IMR-90 (cell line): Measurements from ENCODE around the gene SLC5A2. TPM values are rescaled to one million over a fixed set of nuclear protein-coding genes. Genes with fewer than 3 reads are reported as not detected.

Experiments used
- ATAC-seq: fragments of 200-7000 bp; cut with Tn5 transposase; 2 replicates; pipeline ENCODE4 v1.9.1; 2020; ENCODE audit warnings: low read depth, mild to moderate bottlenecking, moderate library complexity
- BruUV-seq: library from RNA; stranded (reverse); fragments of 400-500 nt; replicated peaks from 2 replicates; lab custom pipeline; 2021; lab: Mats Ljungman, UMichigan
- CTCF ChIA-PET: fragments of 300-600 bp; formaldehyde crosslinking; extraction: SDS; loops from one replicate; lab custom pipeline; 2021; ENCODE audit warnings: antibody characterized with exemption; lab: Yijun Ruan, JAX
- POLR2A ChIA-PET: fragments of 300-600 bp; sonication (Branson Sonifier 250); formaldehyde crosslinking; loops from one replicate; lab custom pipeline; 2022; ENCODE audit warnings: antibody characterized with exemption; ENCODE audit not compliant: unreplicated experiment; lab: Charles Lee
- DNase-seq: peaks from one replicate; pipeline ENCODE4 v3.0.0; 2013
- H2AFZ ChIP-seq: replicated peaks from 2 replicates; pipeline ENCODE3; 2013; ENCODE audit warnings: low read length, mild to moderate bottlenecking; ENCODE audit not compliant: poor library complexity
- H2AK5ac ChIP-seq: 2 replicates; pipeline ENCODE4 v1.6.1; 2013; ENCODE audit warnings: low read depth, low read length, inconsistent platforms
- H2AK9ac ChIP-seq: replicated peaks from 2 replicates; pipeline ENCODE3; 2013; ENCODE audit warnings: mild to moderate bottlenecking, low read depth, low read length, moderate library complexity; ENCODE audit not compliant: poor library complexity
- H2BK120ac ChIP-seq: 2 replicates; pipeline ENCODE4 v1.6.1; 2013; ENCODE audit warnings: low read depth, low read length, inconsistent platforms
- H2BK15ac ChIP-seq: 3 replicates; pipeline ENCODE4 v1.6.1; 2013; ENCODE audit warnings: low read depth, low read length, inconsistent platforms
- H2BK20ac ChIP-seq: 2 replicates; pipeline ENCODE4 v1.6.1; 2013; ENCODE audit warnings: low read depth, mild to moderate bottlenecking, inconsistent platforms, low read length, moderate library complexity
- H2BK5ac ChIP-seq: 2 replicates; pipeline ENCODE4 v1.6.1; 2013; ENCODE audit warnings: mild to moderate bottlenecking, low read depth, low read length, inconsistent platforms; ENCODE audit not compliant: poor library complexity, severe bottlenecking
- H3K14ac ChIP-seq: replicated peaks from 2 replicates; pipeline ENCODE4 v1.6.1; 2013; ENCODE audit warnings: low read depth, low read length, inconsistent platforms
- H3K18ac ChIP-seq: 2 replicates; pipeline ENCODE4 v1.6.1; 2013; ENCODE audit warnings: low read depth, low read length, control low read depth
- H3K23ac ChIP-seq: 2 replicates; pipeline ENCODE4 v1.6.1; 2013; ENCODE audit warnings: low read depth, low read length, inconsistent platforms
- H3K27ac ChIP-seq: 2 replicates; pipeline ENCODE4 v1.5.1; 2013; ENCODE audit warnings: mild to moderate bottlenecking, control low read depth, low read length; ENCODE audit not compliant: insufficient read depth
- H3K27me3 ChIP-seq: 2 replicates; pipeline ENCODE4 v1.6.1; 2013; ENCODE audit warnings: low read length; ENCODE audit not compliant: control insufficient read depth, insufficient read depth
- H3K36me3 ChIP-seq: 2 replicates; pipeline ENCODE4 v1.6.1; 2013; ENCODE audit warnings: low read length, mixed read lengths; ENCODE audit not compliant: control insufficient read depth, insufficient read depth
- H3K4ac ChIP-seq: 2 replicates; pipeline ENCODE4 v1.6.1; 2013; ENCODE audit warnings: low read depth, low read length, inconsistent platforms
- H3K4me1 ChIP-seq: 2 replicates; pipeline ENCODE4 v1.6.1; 2013; ENCODE audit warnings: low read length, mixed read lengths; ENCODE audit not compliant: control insufficient read depth, insufficient read depth
- H3K4me2 ChIP-seq: 2 replicates; pipeline ENCODE4 v1.6.1; 2013; ENCODE audit warnings: low read depth, mild to moderate bottlenecking, control low read depth, low read length, moderate library complexity
- H3K4me3 ChIP-seq: 2 replicates; pipeline ENCODE4 v1.5.1; 2013; ENCODE audit warnings: low read depth, mild to moderate bottlenecking, control low read depth, low read length, moderate library complexity; ENCODE audit not compliant: insufficient read depth
- H3K56ac ChIP-seq: 2 replicates; pipeline ENCODE4 v1.6.1; 2013; ENCODE audit warnings: low read length, inconsistent platforms; ENCODE audit not compliant: insufficient read depth; ENCODE audit errors: extremely low read depth
- H3K79me1 ChIP-seq, 2 experiments: 2 replicates each; pipeline ENCODE4 v1.6.1; 2013; ENCODE audit warnings: low read length in 2 of 2, inconsistent platforms in 1 of 2, low read depth in 1 of 2
- H3K9ac ChIP-seq: 2 replicates; pipeline ENCODE4 v1.6.1; 2013; ENCODE audit warnings: low read depth, low read length, control low read depth
- H3K9me1 ChIP-seq: 2 replicates; pipeline ENCODE4 v1.6.1; 2013; ENCODE audit warnings: low read length, inconsistent platforms; ENCODE audit not compliant: insufficient read depth
- H3K9me3 ChIP-seq: 2 replicates; pipeline ENCODE4 v1.6.1; 2013; ENCODE audit warnings: low read length; ENCODE audit not compliant: control insufficient read depth, insufficient read depth
- H4K20me1 ChIP-seq: 2 replicates; pipeline ENCODE4 v1.6.1; 2013; ENCODE audit warnings: low read length, inconsistent platforms; ENCODE audit not compliant: insufficient read depth
- H4K5ac ChIP-seq: 2 replicates; pipeline ENCODE4 v1.6.1; 2013; ENCODE audit warnings: mild to moderate bottlenecking, low read depth, low read length, control low read depth
- H4K8ac ChIP-seq, 2 experiments: 2 replicates each; pipeline ENCODE4 v1.6.1; 2013; ENCODE audit warnings: low read depth in 2 of 2, low read length in 2 of 2, control low read depth in 1 of 2, inconsistent platforms in 1 of 2
- H4K91ac ChIP-seq: 2 replicates; pipeline ENCODE4 v1.6.1; 2013; ENCODE audit warnings: low read depth, low read length, inconsistent platforms; ENCODE audit not compliant: insufficient read depth
- MXI1 ChIP-seq: IDR thresholded peaks from 2 replicates; pipeline ENCODE4 v1.6.1; 2012; ENCODE audit warnings: low read depth, mild to moderate bottlenecking, low read length, moderate library complexity, borderline replicate concordance
- WGBS, 2 experiments: methylation state at CpG; one replicate each; pipeline versions ENCODE4 v1.1.5 to v1.1.7; 2013; ENCODE audit warnings: missing lambda C conversion rate in 2 of 2; ENCODE audit not compliant: insufficient read length in 1 of 2; ENCODE audit errors: extremely low coverage in 2 of 2; 5-methylcytosine and 5-hydroxymethylcytosine counted together
- dilution Hi-C: fragments of 300-500 bp; cut with HindIII; formaldehyde crosslinking; loops from one replicate; pipeline ENCODE4 v1.14.3; 2018; ENCODE audit warnings: low sequenced_read_pairs; ENCODE audit not compliant: unreplicated experiment
- in situ Hi-C: fragments of 300-500 bp; cut with MboI; formaldehyde crosslinking; loops from 3 replicates; pipeline ENCODE4 v1.14.3; 2019; ENCODE audit warnings: low sequenced_read_pairs, inconsistent platforms, mixed read lengths
- intact Hi-C: fragments of 100-400 bp; cut with micrococcal nuclease; formaldehyde crosslinking; loops from 2 replicates; pipeline ENCODE4 v1.10.0; 2022
- polyA plus RNA-seq, 3 experiments: library from polyadenylated mRNA; depleted of rRNA; stranded (reverse); fragments of >200 nt; gene quantifications; 2 replicates each; pipeline ENCODE4 v1.2.3, GENCODE V29; 2012; ENCODE audit warnings: low replicate concordance in 1 of 3
- total RNA-seq: library from RNA; depleted of rRNA; stranded (reverse); fragments of >200 nt; gene quantifications from 2 replicates; pipeline ENCODE4 v1.2.3, GENCODE V29; 2012
- TF ChIP-seq, protein P1 (sequence below): fragments of 150-350 bp; IDR thresholded peaks from 2 replicates; pipeline ENCODE4 v1.6.1; 2016; ENCODE audit warnings: low read depth, mild to moderate bottlenecking, low read length, moderate library complexity, borderline replicate concordance
- TF ChIP-seq, protein P2 (sequence below): conservative IDR thresholded peaks from 2 replicates; pipeline ENCODE4 v1.5.1; 2012; ENCODE audit warnings: mild to moderate bottlenecking, low read depth, low read length, improper control_type of control experiment

Gene SLC5A2
- total and polyA plus RNA-seq, 2 of the 4 experiments (the other 2 are of a cell fraction): not detected

DNA sequence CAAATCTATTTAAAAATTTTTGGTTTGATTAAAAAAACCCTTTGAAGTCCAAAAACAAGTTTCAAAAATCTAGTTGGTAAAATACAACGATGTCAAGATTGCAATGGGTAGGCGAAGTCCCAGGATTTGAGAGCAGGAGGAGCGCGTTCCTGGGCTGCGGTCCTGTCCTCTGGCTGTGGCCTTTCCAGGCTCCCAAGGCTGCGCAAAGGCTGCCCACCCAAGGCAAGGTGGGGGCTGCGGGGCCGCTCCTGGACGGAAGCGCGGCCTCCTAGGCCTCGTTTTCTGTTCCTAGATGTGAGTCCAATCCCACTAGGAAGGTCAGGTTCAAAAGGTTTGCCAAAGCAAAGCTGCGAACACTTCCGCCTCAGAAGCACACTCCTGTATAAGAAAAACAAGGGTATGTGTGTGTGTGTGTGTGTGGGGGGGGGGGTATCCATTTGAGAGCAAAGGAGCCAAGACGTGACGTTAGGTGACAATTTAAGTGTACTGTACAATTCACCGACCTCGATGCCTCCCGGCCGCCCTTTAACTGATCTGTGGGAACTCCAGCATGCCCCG lies 54.0 kb downstream of the SLC5A2 start:
- CTCF ChIA-PET: no interaction called here
- no peak overlapping the region for H2AK5ac ChIP-seq
- H3K56ac ChIP-seq: no peak overlapping the region
- no peak overlapping the region for H4K91ac ChIP-seq
- no peak overlapping the region for H3K23ac ChIP-seq
- H3K9me1 ChIP-seq: no peaks in the 10 kb centered on the region
- H4K20me1 ChIP-seq: no peaks in the 10 kb centered on the region
- no peak overlapping the region for H2BK15ac ChIP-seq
- 52% methylated on average over 15 of the region's 21 CpGs; no CpG with 5 or more reads in 1 of the 2 experiments for WGBS, 2 experiments
- no peak overlapping the region for H3K14ac ChIP-seq
- H3K9ac ChIP-seq: no peak overlapping the region
- H3K18ac ChIP-seq: no peak overlapping the region
- in situ Hi-C loops: no loop called here
- no peak for ATAC-seq
- no peaks in the 10 kb centered on the region for H3K36me3 ChIP-seq
- H3K27ac ChIP-seq: no peak overlapping the region
- no TSS peak for BruUV-seq
- no peaks in the 10 kb centered on the region for H3K79me1 ChIP-seq
- intact Hi-C loops: no loop called here
- H3K27me3 ChIP-seq: peaks cover 23% of the 10 kb centered on the region
- H2BK20ac ChIP-seq: no peak overlapping the region
- H4K8ac ChIP-seq: no peak overlapping the region
- no peak overlapping the region for H4K5ac ChIP-seq
- POLR2A ChIA-PET: no interaction called here
- H3K4me2 ChIP-seq: no peak overlapping the region
- no peak overlapping the region for H2AFZ ChIP-seq
- no peak for DNase-seq
- H3K4ac ChIP-seq: no peak overlapping the region
- dilution Hi-C loops: no loop called here
- no peak for TF ChIP-seq MXI1
- TF ChIP-seq, protein P1, sequence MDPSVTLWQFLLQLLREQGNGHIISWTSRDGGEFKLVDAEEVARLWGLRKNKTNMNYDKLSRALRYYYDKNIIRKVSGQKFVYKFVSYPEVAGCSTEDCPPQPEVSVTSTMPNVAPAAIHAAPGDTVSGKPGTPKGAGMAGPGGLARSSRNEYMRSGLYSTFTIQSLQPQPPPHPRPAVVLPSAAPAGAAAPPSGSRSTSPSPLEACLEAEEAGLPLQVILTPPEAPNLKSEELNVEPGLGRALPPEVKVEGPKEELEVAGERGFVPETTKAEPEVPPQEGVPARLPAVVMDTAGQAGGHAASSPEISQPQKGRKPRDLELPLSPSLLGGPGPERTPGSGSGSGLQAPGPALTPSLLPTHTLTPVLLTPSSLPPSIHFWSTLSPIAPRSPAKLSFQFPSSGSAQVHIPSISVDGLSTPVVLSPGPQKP: no peak
- TF ChIP-seq, protein P2, sequence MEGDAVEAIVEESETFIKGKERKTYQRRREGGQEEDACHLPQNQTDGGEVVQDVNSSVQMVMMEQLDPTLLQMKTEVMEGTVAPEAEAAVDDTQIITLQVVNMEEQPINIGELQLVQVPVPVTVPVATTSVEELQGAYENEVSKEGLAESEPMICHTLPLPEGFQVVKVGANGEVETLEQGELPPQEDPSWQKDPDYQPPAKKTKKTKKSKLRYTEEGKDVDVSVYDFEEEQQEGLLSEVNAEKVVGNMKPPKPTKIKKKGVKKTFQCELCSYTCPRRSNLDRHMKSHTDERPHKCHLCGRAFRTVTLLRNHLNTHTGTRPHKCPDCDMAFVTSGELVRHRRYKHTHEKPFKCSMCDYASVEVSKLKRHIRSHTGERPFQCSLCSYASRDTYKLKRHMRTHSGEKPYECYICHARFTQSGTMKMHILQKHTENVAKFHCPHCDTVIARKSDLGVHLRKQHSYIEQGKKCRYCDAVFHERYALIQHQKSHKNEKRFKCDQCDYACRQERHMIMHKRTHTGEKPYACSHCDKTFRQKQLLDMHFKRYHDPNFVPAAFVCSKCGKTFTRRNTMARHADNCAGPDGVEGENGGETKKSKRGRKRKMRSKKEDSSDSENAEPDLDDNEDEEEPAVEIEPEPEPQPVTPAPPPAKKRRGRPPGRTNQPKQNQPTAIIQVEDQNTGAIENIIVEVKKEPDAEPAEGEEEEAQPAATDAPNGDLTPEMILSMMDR: no peak
- H2BK5ac ChIP-seq: no peak overlapping the region
- no peak overlapping the region for H3K4me3 ChIP-seq
- H2AK9ac ChIP-seq: no peak overlapping the region
- H3K4me1 ChIP-seq: no peaks in the 10 kb centered on the region; the same call in 1 of the 2 replicates
- H2BK120ac ChIP-seq: no peak overlapping the region
- H3K9me3 ChIP-seq: peaks cover 4% of the 10 kb centered on the region; the same call in 1 of the 2 replicates
